ENCODE results near the gene MAPRE2.

The MAPRE2 gene

GRCh38 chr18:35038029-35038428 lies 3.2 kb upstream of the MAPRE2 start:
- no peak for DNase-seq (ENCODE audit: low read depth in 3 of 3)

GRCh38 chr18:35038881-35039491 lies 2.2 kb upstream of the MAPRE2 start:
- DNase-seq (ENCODE audit: low read depth in 3 of 3) = no peak

- no peak for DNase-seq (ENCODE audit: low read depth in 3 of 3)
Measured at GRCh38 chr18:35040638-35040987, 600 bp upstream of the MAPRE2 start.

- no peak for DNase-seq (ENCODE audit: low read depth in 3 of 3)
Measured at GRCh38 chr18:35041815-35042387, 688 bp downstream of the MAPRE2 start.

- DNase-seq (ENCODE audit: low read depth in 3 of 3) = no peak
Measured at GRCh38 chr18:35042389-35043071, 1.3 kb downstream of the MAPRE2 start.

GRCh38 chr18:35043207-35043606 lies 2.0 kb downstream of the MAPRE2 start:
- DNase-seq (ENCODE audit: low read depth in 3 of 3) = no peak

- no peak for DNase-seq (ENCODE audit: low read depth in 3 of 3)
Measured at GRCh38 chr18:35045121-35045520, 3.9 kb downstream of the MAPRE2 start.

GRCh38 chr18:35045806-35046205 lies 4.6 kb downstream of the MAPRE2 start:
- no peak for DNase-seq (ENCODE audit: low read depth in 3 of 3)

- DNase-seq (ENCODE audit: low read depth in 3 of 3) = no peak
Measured at GRCh38 chr18:35047697-35048292, 6.6 kb downstream of the MAPRE2 start.

- DNase-seq (ENCODE audit: low read depth in 3 of 3) = no peak
Measured at GRCh38 chr18:35049111-35050027, 8.2 kb downstream of the MAPRE2 start.

- DNase-seq (ENCODE audit: low read depth in 3 of 3) = no peak
Measured at GRCh38 chr18:35050028-35050546, 8.9 kb downstream of the MAPRE2 start.

- no peak for DNase-seq (ENCODE audit: low read depth in 3 of 3)
Measured at GRCh38 chr18:35050705-35051195, 9.5 kb downstream of the MAPRE2 start.

GRCh38 chr18:35051641-35052377 lies 10.6 kb downstream of the MAPRE2 start:
- no peak for DNase-seq (ENCODE audit: low read depth in 3 of 3)

- DNase-seq (ENCODE audit: low read depth in 3 of 3) = no peak
Measured at GRCh38 chr18:35054401-35054800, 13.2 kb downstream of the MAPRE2 start.

- DNase-seq (ENCODE audit: low read depth in 3 of 3) = no peak
Measured at GRCh38 chr18:35055105-35055504, 13.9 kb downstream of the MAPRE2 start.

- DNase-seq (ENCODE audit: low read depth in 3 of 3) = no peak
Measured at GRCh38 chr18:35055726-35056125, 14.5 kb downstream of the MAPRE2 start.

- no peak for DNase-seq (ENCODE audit: low read depth in 3 of 3)
Measured at GRCh38 chr18:35059280-35059927, 18.2 kb downstream of the MAPRE2 start.

- no peak for DNase-seq (ENCODE audit: low read depth in 3 of 3)
Measured at GRCh38 chr18:35060122-35060815, 19.1 kb downstream of the MAPRE2 start.

GRCh38 chr18:35061336-35061735 lies 20.1 kb downstream of the MAPRE2 start:
- no peak for DNase-seq (ENCODE audit: low read depth in 3 of 3)

GRCh38 chr18:35061804-35062203 lies 20.6 kb downstream of the MAPRE2 start:
- no peak for DNase-seq (ENCODE audit: low read depth in 3 of 3)
